ENCODE data around the gene SPATA1.

DNA sequence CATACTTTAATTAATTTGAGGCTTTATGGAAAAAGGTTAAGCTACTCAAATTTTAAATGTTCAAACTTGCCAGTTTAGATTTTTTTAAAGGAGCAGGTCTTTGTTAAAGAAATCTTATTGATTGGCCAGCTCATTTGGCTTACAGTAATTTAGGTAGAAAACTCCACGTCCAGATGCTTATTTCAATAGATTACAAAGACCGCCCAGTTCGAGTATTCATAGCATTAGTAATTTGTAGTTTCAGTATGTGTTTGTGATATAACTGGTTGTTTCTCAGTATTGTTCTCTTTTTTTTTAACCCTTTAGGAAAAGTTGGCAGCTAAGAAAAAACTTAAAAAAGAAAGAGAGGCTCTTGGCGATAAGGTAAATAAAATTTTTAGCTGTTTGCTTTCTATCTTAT lies 25.5 kb upstream of the SPATA1 start:
- no peak for TF ChIP-seq POLR2A (IDR thresholded peaks at IDR 0.05)
- no peak for TF ChIP-seq CTCF (IDR thresholded peaks at IDR 0.05 in 4 of 5, conservative IDR thresholded peaks at IDR 0.05 in 1 of 5)

All from gastrocnemius medialis (tissue), 4 donors.